Measurements from ENCODE around the gene NUDT11.
"Not testable (repeated sequence)": the region's sequence is repeated elsewhere in the genome, so short reads cannot be mapped to it uniquely, and the experiment has no call there.

Gene NUDT11

GRCh38 chrX:51496501-51497291 lies at the start of gene NUDT11:
TSS of gene NUDT11 (minus strand) at chrX:51496592. CDS start at chrX:51496444, 148 bp downstream.
- DNase-seq (ENCODE audit: insufficient read length, low spot score): no peak
- FAIRE-seq: no peak

- DNase-seq (ENCODE audit: insufficient read length, low spot score) (no peak), FAIRE-seq (peak; percentile 90)
Measured at GRCh38 chrX:51520393-51520792, 24.0 kb upstream of the NUDT11 start.

GRCh38 chrX:51519131-51519530 lies 22.7 kb upstream of the NUDT11 start:
- not testable (repeated sequence) for DNase-seq (ENCODE audit: insufficient read length, low spot score); FAIRE-seq

GRCh38 chrX:51507551-51507950 lies 11.2 kb upstream of the NUDT11 start:
- DNase-seq (ENCODE audit: insufficient read length, low spot score) (no peak), FAIRE-seq (no peak)

- FAIRE-seq: peak; percentile 55
- DNase-seq (ENCODE audit: insufficient read length, low spot score): not testable (repeated sequence)
Measured at GRCh38 chrX:51495701-51496488, 497 bp downstream of the NUDT11 start.

DNA sequence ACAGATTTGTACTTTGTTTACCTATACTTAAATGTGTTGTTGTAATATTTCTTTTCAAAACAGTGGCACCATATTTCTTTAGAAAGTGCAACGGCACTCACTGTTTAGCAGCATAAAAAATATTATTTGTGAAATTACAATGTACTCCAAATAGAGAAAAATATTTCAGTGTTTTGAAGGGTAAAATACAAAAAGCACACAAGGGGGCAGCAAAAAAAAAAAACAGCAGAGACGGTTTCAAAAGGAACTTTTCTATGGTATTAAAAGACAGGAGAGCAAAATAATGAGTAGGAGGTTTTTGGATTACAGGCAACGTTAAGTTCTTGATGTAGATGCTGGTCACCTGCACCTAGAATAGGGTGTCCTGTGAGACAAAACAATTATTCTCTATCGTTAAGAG lies 2.0 kb downstream of the NUDT11 start:
- DNase-seq (ENCODE audit: insufficient read length, low spot score) (no peak), FAIRE-seq (peak; percentile 60)

GRCh38 chrX:51487960-51488267 lies 8.5 kb downstream of the NUDT11 start:
- FAIRE-seq (no peak), DNase-seq (ENCODE audit: insufficient read length, low spot score) (no peak)

DNA sequence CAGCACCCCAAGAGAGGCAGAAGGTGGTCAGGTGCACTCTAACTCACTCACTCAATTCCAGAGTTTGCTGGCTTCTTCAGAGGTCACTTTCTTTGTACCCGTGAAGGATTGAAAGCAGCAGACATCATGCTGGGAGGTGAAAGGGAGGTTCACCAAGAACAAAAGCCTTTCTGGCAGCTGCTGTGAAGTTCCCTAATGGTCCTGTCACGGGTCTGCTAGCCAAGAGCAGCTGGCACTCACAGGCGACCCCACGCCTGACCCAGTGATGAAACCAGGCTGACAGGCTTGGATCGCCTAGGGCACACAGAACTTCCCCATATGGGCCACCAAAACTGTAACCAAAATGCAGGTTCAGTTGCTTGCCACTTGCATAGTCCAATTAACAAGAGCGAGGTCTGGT lies 11.8 kb downstream of the NUDT11 start:
- DNase-seq (ENCODE audit: insufficient read length, low spot score) (no peak), FAIRE-seq (no peak)

- not testable (repeated sequence) for DNase-seq (ENCODE audit: insufficient read length, low spot score); FAIRE-seq
Measured at GRCh38 chrX:51482411-51482810, 14.0 kb downstream of the NUDT11 start.

DNA sequence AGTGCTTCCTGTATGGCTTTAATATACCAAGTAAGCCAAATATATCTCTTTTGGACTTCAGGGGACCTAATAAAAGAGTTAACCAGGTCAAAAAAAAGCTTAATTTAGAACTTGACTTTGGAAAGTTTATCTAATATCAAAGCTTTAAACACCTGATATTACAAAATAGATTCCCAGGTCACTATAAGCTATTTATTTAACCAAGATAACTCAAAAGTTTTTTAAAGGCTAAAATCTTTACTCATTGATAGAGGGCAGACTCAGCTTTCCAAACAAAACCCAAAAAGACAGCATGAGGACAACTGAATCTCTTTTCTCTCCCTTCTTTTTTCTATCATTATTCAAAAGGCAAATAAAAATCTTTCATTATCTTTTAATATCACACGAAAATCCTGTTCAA lies 19.5 kb downstream of the NUDT11 start:
- DNase-seq (ENCODE audit: insufficient read length, low spot score) (no peak), FAIRE-seq (no peak)

DNA sequence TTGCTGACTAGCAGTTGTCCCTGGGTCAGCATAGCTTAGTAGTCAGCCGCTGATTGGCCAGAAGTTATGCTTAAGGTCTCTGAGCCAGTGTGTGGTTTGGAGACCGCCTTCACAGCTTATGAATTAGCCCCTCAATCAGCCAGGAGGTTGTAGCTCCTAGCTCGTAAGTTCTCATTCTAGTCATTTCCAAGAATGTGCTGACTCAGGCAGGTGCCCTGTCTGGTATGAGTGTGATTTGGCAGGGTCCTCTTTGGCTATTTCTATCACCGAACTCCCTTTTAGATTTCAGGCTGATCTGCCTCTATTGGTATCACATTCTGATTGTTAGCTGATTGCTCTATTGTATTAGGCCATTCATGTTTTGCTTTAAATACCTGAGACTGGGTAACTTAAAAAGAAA lies 33.1 kb downstream of the NUDT11 start:
- no peak for DNase-seq (ENCODE audit: insufficient read length, low spot score)
- FAIRE-seq: no peak

- FAIRE-seq: no peak
Measured at GRCh38 chrX:51461053-51462044, 35.0 kb downstream of the NUDT11 start.

GRCh38 chrX:51459125-51459524 lies 37.3 kb downstream of the NUDT11 start:
- DNase-seq (ENCODE audit: insufficient read length, low spot score) (no peak), FAIRE-seq (no peak)

More at GRCh38 chrX:51461053-51462044, 35.0 kb downstream of the NUDT11 start:
- DNase-seq (ENCODE audit: insufficient read length, low spot score): no peak

GRCh38 chrX:51456814-51457213 lies 39.6 kb downstream of the NUDT11 start:
- no peak for DNase-seq (ENCODE audit: insufficient read length, low spot score)
- FAIRE-seq: no peak

- DNase-seq (ENCODE audit: insufficient read length, low spot score) (no peak), FAIRE-seq (no peak)
Measured at GRCh38 chrX:51456246-51456645, 40.1 kb downstream of the NUDT11 start.

DNA sequence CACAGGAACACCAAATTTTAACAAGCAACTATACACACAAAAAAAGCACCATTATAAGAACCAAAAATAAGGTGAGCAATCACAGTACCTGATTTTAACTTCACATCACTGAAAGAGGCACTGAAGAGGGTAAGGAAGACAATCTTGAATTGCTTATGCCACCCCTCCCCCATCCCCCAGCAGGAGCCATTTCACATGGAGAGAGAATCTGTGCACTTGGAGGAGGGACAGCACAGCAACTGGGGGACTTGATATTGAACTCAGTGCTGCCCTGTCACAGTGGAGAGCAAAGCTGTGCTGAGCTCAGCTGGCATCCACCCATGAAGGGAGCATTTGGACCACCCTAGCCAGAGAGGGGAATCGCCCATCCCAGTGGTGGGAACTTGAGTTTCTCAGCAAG lies 56.0 kb downstream of the NUDT11 start:
- FAIRE-seq (no peak), DNase-seq (ENCODE audit: insufficient read length, low spot score) (no peak)
